Sigmoid colon (tissue), 4 donors: ENCODE measurements around the gene ACOXL.

Source experiments
- CTCF ChIP-seq, 4 experiments: fragments of 450-650 bp in 3 of 4; fragments of 200-600 bp in 1 of 4; IDR thresholded peaks; one replicate each; pipeline ENCODE4 v1.5.1; 2016 to 2019; ENCODE audit warnings: antibody characterized with exemption in 4 of 4, mild to moderate bottlenecking in 3 of 4, moderate library complexity in 2 of 4
- EP300 ChIP-seq, 4 donors: sonication (generic); formaldehyde crosslinking; IDR thresholded peaks; one replicate each; pipeline ENCODE4 v1.6.1; 2017; ENCODE audit warnings: antibody characterized with exemption in 4 of 4
- POLR2A ChIP-seq, 2 donors: fragments of 450-650 bp; IDR thresholded peaks; one replicate each; pipeline ENCODE4 v1.6.1; 2016; ENCODE audit warnings: antibody characterized with exemption in 2 of 2, mild to moderate bottlenecking in 2 of 2, moderate library complexity in 2 of 2
- POLR2AphosphoS5 ChIP-seq, 4 donors: sonication (generic); formaldehyde crosslinking; IDR thresholded peaks; one replicate each; pipeline ENCODE4 v1.6.1; 2017; ENCODE audit warnings: antibody characterized with exemption in 4 of 4

DNA sequence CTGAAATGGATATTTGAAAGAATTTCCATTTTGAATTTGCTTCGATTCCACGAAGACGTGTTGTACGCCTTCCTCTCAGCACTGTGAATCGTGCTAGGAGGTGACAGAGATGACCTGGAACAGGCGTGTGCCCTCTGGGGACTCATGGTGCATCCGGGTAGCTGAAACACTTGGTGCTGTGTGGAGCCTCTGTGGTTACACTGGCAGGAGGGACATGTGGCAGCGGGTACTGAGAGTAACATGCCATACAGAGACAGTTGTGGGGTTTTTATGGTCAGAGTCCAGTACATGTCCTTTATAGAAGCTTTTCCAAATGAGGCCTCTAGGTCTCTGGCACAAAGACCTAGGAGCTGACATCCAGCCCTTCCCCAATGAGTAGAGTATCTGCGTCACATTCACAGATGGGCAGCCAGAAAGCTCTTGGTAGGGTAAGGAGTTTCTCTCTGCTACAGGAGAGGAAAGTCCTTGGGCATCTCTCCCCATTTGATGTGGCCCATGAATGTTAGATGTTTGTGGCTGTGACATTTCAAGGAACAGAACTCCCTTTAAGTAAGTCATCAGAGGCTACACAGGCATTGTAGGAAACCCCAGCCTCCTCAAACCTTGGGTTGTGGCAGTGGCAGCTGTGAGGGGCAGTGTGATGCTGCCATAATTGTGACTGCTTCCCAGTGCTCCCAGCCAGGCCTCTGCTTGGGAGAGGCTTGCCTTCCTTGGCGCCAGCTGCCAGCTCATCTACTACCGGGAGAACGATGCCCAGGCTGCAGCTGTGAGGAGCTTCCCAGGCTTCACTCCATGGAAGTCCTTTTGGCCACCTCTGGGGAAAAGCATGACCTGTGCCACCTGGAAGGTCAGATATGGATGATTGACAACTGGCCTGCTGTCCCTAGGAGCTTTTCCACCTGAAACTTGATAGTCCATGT, 80.6 kb downstream of the ACOXL start:
- TF ChIP-seq CTCF (IDR thresholded peaks at IDR 0.05), result no peak
- TF ChIP-seq POLR2AphosphoS5 (IDR thresholded peaks at IDR 0.05), result no peak
- TF ChIP-seq EP300 (IDR thresholded peaks at IDR 0.05), result no peak
- no peak for TF ChIP-seq POLR2A (IDR thresholded peaks at IDR 0.05)
